D721Med (cell line): ENCODE results near the gene OPN1MW3.

Experiments used
- DNase-seq: peaks from one replicate; pipeline ENCODE4 v3.0.0; 2011; ENCODE audit warnings: low spot score; ENCODE audit not compliant: insufficient read length
- FAIRE-seq: peaks from 2 replicates; lab custom pipeline; 2011; peaks lifted over from hg19 to GRCh38; lab: Jason Lieb, UNC
- CTCF ChIP-seq: IDR thresholded peaks from 2 replicates; pipeline ENCODE4 v1.5.1; 2012; ENCODE audit warnings: mild to moderate bottlenecking, control low read depth; ENCODE audit not compliant: insufficient read depth; ENCODE audit errors: missing control alignments

OPN1MW3 gene

GRCh38 chrX:154312116-154312515, 54.7 kb downstream of the OPN1MW3 start:
- FAIRE-seq (no peak), DNase-seq (no peak)
- TF ChIP-seq CTCF, result no peak

DNA sequence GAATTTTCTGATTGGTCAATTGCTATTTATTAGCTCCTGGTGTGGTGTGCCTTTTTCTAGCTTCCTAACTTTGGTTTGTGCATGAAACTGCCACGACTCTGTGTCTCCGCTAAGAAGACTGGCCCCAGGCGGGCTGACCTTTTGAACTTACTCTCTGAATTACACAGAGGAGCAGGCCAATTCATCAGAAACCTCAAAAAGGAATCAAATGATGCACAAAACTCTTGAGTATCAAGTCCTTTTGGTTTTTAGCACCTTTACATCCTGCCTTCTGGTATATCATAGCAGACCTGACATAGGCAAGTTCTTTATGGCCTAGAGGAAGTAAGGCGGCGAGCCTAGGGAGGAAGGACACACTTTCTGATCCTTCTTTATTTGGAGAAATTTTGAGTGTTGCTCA, 55.8 kb downstream of the OPN1MW3 start:
- FAIRE-seq (no peak), DNase-seq (no peak)
- no peak for TF ChIP-seq CTCF

GRCh38 chrX:154315416-154315815, 58.0 kb downstream of the OPN1MW3 start:
- DNase-seq, result no peak
- TF ChIP-seq CTCF, result no peak
- FAIRE-seq, result no peak

DNA sequence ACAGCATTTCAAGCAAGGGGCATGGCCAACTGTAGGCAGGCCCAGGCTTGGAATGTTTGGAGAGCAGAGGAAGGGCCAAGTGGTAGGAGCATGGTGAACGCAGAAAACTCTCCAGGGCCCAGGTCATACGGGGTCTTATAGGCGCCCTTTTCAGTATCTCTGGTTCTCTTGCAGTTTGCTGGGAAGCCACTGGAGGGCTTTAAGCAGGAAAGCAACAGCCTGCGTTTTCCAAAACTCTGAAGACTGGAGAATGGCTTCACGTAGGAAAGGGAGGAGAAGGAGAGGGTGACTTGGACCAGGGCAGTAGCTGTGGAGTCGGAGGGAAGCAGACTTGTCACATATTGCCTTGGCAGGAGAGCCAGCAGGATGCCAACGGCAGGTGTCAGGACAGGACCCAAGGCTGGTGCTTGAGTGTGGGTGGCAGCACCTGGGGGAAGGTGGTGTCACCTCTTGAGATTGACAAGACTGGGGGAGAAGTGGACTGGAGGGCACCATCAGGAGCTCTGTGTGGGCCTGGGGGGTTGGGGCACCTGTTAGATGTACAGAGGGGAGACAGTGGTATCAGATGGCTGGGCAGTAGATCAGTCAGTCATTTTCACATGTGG, 60.1 kb downstream of the OPN1MW3 start:
- FAIRE-seq, result no peak
- DNase-seq, result no peak
- peak; percentile 22 for TF ChIP-seq CTCF

DNA sequence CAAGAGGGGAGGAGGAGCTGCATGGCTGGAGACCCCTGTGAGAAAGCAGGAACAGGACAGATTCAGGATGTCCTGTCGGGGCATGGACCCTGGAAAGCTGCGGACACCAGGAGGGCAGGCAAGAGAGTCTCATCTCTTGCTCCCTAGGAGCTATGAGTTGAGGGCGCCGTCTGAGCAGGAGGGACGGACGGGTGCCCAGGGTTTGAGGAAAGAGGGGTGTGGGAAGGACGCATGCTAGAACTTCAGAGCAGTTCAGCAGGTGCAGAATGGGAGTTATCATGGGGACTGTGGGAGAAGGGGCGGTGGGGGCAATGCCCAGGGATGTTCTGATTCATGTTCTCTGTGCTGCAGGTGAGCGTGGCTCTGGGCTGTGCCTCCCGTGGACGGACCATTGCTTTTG, 63.0 kb downstream of the OPN1MW3 start:
- no peak for TF ChIP-seq CTCF
- no peak for FAIRE-seq

More for the DNA sequence above, 63.0 kb downstream of the OPN1MW3 start:
- DNase-seq, result no peak
